Loucy (cell line): ENCODE data around the gene SERAC1.

Experiments used
- H2AFZ ChIP-seq: fragments of 200-600 bp; sonication (generic); 2 replicates; pipeline ENCODE4 v1.6.0; 2016; ENCODE audit warnings: antibody characterized with exemption, mild to moderate bottlenecking, low read length, moderate library complexity
- H3F3A ChIP-seq: fragments of 200-600 bp; 2 replicates; pipeline ENCODE4 v1.6.0; 2016; ENCODE audit warnings: antibody characterized with exemption, low read depth, mild to moderate bottlenecking
- H3K27me3 ChIP-seq: fragments of 200-600 bp; sonication (generic); 2 replicates; pipeline ENCODE4 v1.6.1; 2014; ENCODE audit warnings: low read length, mild to moderate bottlenecking; ENCODE audit not compliant: insufficient read depth, poor library complexity, severe bottlenecking
- H3K36me3 ChIP-seq: fragments of 200-600 bp; sonication (generic); 2 replicates; pipeline ENCODE4 v1.6.1; 2016; ENCODE audit warnings: low read length; ENCODE audit not compliant: insufficient read depth
- H3K4me1 ChIP-seq: fragments of 200-600 bp; sonication (generic); 2 replicates; pipeline ENCODE4 v1.5.1; 2014; ENCODE audit warnings: low read length, mild to moderate bottlenecking; ENCODE audit not compliant: insufficient read depth, poor library complexity, severe bottlenecking
- H3K4me2 ChIP-seq: fragments of 200-600 bp; sonication (generic); 2 replicates; pipeline ENCODE4 v1.6.0; 2014; ENCODE audit warnings: antibody characterized with exemption, low read length, low read depth, mild to moderate bottlenecking; ENCODE audit not compliant: poor library complexity, severe bottlenecking
- H3K4me3 ChIP-seq: fragments of 200-600 bp; sonication (generic); 2 replicates; pipeline ENCODE4 v1.5.1; 2014; ENCODE audit warnings: low read length, mild to moderate bottlenecking, mixed read lengths; ENCODE audit not compliant: poor library complexity, severe bottlenecking
- H3K79me2 ChIP-seq: fragments of 200-600 bp; sonication (generic); 2 replicates; pipeline ENCODE4 v1.6.1; 2014; ENCODE audit warnings: low read length; ENCODE audit not compliant: insufficient read depth
- H3K9ac ChIP-seq: fragments of 200-600 bp; sonication (generic); 2 replicates; pipeline ENCODE4 v1.6.0; 2014; ENCODE audit warnings: mild to moderate bottlenecking, low read depth, low read length, moderate library complexity; ENCODE audit not compliant: poor library complexity, severe bottlenecking
- H3K9me2 ChIP-seq: fragments of 200-600 bp; sonication (generic); replicated peaks from 2 replicates; pipeline ENCODE4 v1.6.1; 2016; ENCODE audit warnings: low read depth, low read length, mixed read lengths
- H3K9me3 ChIP-seq: fragments of 200-600 bp; sonication (generic); 2 replicates; pipeline ENCODE4 v1.6.1; 2014; ENCODE audit warnings: mild to moderate bottlenecking, antibody characterized with exemption, low read length, low read depth; ENCODE audit not compliant: insufficient read depth
- H4K20me1 ChIP-seq: fragments of 200-600 bp; sonication (generic); 2 replicates; pipeline ENCODE4 v1.6.0; 2014; ENCODE audit warnings: antibody characterized with exemption, low read length, mild to moderate bottlenecking; ENCODE audit not compliant: insufficient read depth, poor library complexity, severe bottlenecking
- CTCF ChIP-seq: fragments of 200-600 bp; sonication (generic); conservative IDR thresholded peaks from 2 replicates; pipeline ENCODE4 v1.5.1; 2014; ENCODE audit warnings: mild to moderate bottlenecking, antibody characterized with exemption, low read length
- EZH2phosphoT487 ChIP-seq: fragments of 200-600 bp; IDR thresholded peaks from 2 replicates; pipeline ENCODE4 v1.6.1; 2018; ENCODE audit warnings: antibody characterized with exemption, mild to moderate bottlenecking, moderate library complexity, borderline replicate concordance

SERAC1 gene

GRCh38 chr6:158118886-158119285 lies 49.2 kb downstream of the SERAC1 start:
- Histone ChIP-seq H3K4me2 (no peak overlapping the region), H3K36me3 (peaks cover 56% of the 10 kb centered on the region; the same call in 1 of the 2 replicates), H2AFZ (no peak overlapping the region), H3K4me3 (no peak overlapping the region), H3K9ac (no peak overlapping the region), H4K20me1 (no peaks in the 10 kb centered on the region), H3K9me3 (no peaks in the 10 kb centered on the region), H3K27me3 (no peaks in the 10 kb centered on the region), H3F3A (no peaks in the 10 kb centered on the region), H3K79me2 (no peaks in the 10 kb centered on the region), H3K9me2 (no peaks in the 10 kb centered on the region), H3K4me1 (no peaks in the 10 kb centered on the region)
- TF ChIP-seq CTCF (no peak), EZH2phosphoT487 (no peak)

- Histone ChIP-seq H3F3A (no peaks in the 10 kb centered on the region), H3K36me3 (peaks cover 64% of the 10 kb centered on the region; the same call in 1 of the 2 replicates), H3K4me2 (no peak overlapping the region), H3K9ac (no peak overlapping the region), H3K9me2 (no peaks in the 10 kb centered on the region), H3K4me3 (no peak overlapping the region), H2AFZ (no peak overlapping the region), H3K27me3 (no peaks in the 10 kb centered on the region), H3K79me2 (no peaks in the 10 kb centered on the region), H4K20me1 (no peaks in the 10 kb centered on the region), H3K4me1 (no peaks in the 10 kb centered on the region), H3K9me3 (no peaks in the 10 kb centered on the region)
- no peak for TF ChIP-seq CTCF
These were observed 52.6 kb downstream of the SERAC1 start for GRCh38 chr6:158115508-158115907.

GRCh38 chr6:158115102-158115501 lies 53.0 kb downstream of the SERAC1 start:
- Histone ChIP-seq H3F3A (no peaks in the 10 kb centered on the region), H3K4me1 (no peaks in the 10 kb centered on the region), H4K20me1 (no peaks in the 10 kb centered on the region), H3K9ac (no peak overlapping the region), H3K4me2 (no peak overlapping the region), H3K9me2 (no peaks in the 10 kb centered on the region), H3K4me3 (no peak overlapping the region), H3K9me3 (no peaks in the 10 kb centered on the region), H2AFZ (no peak overlapping the region), H3K27me3 (no peaks in the 10 kb centered on the region), H3K36me3 (peaks cover 65% of the 10 kb centered on the region; the same call in 1 of the 2 replicates), H3K79me2 (no peaks in the 10 kb centered on the region)
- TF ChIP-seq CTCF: no peak
- no peak for TF ChIP-seq EZH2phosphoT487
